Left colon (tissue), 2 donors: ENCODE data around the gene MRGPRG. TPM values are rescaled to one million over a fixed set of nuclear protein-coding genes. Genes with fewer than 3 reads are reported as not detected.
"Not testable (repeated sequence)": the region's sequence is repeated elsewhere in the genome, so short reads cannot be mapped to it uniquely, and the experiment has no call there.

Experiments
- ATAC-seq: fragments of 200-7000 bp; cut with Tn5 transposase; one replicate; pipeline ENCODE4 v1.9.1; 2020; ENCODE audit warnings: mild to moderate bottlenecking, moderate library complexity
- DNase-seq, 2 donors: peaks; one replicate each; pipeline ENCODE4 v3.0.0-alpha.2; 2020
- intact Hi-C, 2 donors: fragments of 100-400 bp; cut with DNase I in 1 of 2; cut with micrococcal nuclease in 1 of 2; formaldehyde crosslinking; loops; one replicate each; pipeline versions ENCODE4 v1.11.2 to v1.14.0; 2022; cut with DNase I, micrococcal nuclease
- total RNA-seq, 2 donors: library from RNA; stranded (reverse); fragmentation: NEBNext Ultra II Directional; extraction: Animal tissue kit (Norgen Biotek cat#: 25700); gene quantifications; one replicate each; pipeline ENCODE4 v1.2.1, GENCODE V29; 2021
- donor health status: DM: no; HTN: no; CAD: no.
- donor health status: DM: yes; HTN: yes; CAD: no.

Gene MRGPRG
- total RNA-seq, 2 donors from 2014 or later, result not detected

DNA sequence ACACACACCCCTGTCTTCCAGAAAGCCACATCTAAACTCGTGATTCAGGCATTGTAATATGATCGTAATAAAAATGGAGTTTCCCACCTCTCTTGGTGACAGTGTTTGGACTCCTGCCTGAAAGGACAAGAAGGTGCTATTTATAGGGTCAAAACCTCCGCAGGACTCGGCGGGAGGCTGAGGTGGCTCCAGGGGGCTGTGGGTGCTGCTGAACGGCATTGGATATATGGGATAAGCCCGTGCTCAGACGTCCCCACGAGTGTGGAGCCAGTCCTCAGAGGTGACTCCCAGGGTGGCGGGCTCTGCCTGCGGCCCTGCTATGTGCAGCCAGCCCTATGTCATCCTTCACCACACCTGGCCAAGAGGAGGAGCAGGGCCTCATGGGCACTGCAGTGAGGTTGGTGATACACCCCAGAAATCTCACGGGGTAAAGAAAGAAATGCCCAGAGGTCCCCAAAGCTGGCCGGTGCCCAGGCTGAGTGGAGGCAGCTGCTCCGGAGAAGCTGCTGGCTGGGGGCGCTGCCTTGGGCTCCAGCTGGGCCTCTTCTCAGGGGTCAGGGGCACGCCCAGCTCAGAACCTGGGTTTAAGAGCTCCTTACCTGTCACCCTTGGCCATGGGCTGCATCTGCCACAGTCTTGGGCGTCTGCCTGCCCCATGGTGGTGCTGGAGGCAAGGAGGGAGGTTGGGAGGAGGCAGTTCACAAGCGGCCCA, 48.4 kb downstream of the MRGPRG start:
- intact Hi-C loops, result no loop called here
- DNase-seq, result no peak
- no peak for ATAC-seq

GRCh38 chr11:3169255-3170043, 49.2 kb downstream of the MRGPRG start:
- intact Hi-C loops, result no loop called here
- peak; percentile 7 for ATAC-seq
- DNase-seq, result peak in 1 of 2 donors; percentile 29

DNA sequence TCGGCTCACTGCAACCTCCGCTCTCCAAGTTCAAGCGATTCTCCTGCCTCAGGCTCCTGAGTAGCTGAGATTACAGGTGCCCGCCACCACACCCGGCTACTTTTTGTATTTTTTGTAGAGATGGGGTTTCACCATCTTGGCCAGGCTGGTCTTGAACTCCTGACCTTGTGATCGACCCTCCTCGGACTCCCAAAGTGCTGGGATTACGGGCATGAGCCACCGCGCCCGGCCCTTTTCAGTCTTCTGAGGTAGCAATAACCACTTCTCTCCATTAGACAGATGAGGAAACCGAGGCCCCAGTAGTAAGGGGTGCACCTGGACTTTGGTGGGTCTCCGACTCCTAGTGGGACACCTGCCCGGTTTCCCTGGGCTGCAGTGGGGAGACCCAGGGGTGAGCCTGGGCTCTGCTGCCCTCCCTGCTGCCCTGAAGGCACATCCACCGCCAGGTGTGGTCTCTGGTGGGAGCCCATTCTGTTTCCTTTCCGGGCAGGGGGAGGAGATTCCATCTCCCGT, 49.8 kb downstream of the MRGPRG start:
- ATAC-seq, intact Hi-C loops, DNase-seq: not testable (repeated sequence)

Other genes with a start within 250 kb of the MRGPRG start
- gene NAP1L4, start 226.5 kb downstream of the MRGPRG start, total RNA-seq, result 100 to 1,000 TPM in 1 of 2 donors, 10 to 100 TPM in 1; 88.8 to 103 TPM
- 10 to 100 TPM; 43.2 to 56.2 TPM for gene CARS1, start 161.4 kb downstream of the MRGPRG start, total RNA-seq
- 10 to 100 TPM; 36.8 to 48.7 TPM for gene OSBPL5, start 53.5 kb downstream of the MRGPRG start, total RNA-seq
- gene MRGPRE, start 13.6 kb upstream of the MRGPRG start, total RNA-seq, result not detected
- gene ZNF195, start 160.3 kb upstream of the MRGPRG start, total RNA-seq, result 10 to 100 TPM; 26.8 to 28.4 TPM